Mammary epithelial cell (primary cell): ENCODE data around the gene MAPKBP1.

Source experiments
- EZH2 ChIP-seq: IDR thresholded peaks from 2 replicates; pipeline ENCODE4 v1.6.1; 2012; ENCODE audit warnings: low read length, inconsistent platforms, borderline replicate concordance
- TF ChIP-seq, protein P1 (sequence below), 2 donors: IDR thresholded peaks in 1 of 2; conservative IDR thresholded peaks in 1 of 2; 2 replicates each; pipeline ENCODE4 v1.5.1; 2011 to 2012; ENCODE audit warnings: inconsistent platforms in 2 of 2, low read length in 2 of 2, mild to moderate bottlenecking in 2 of 2, control low read depth in 1 of 2, low read depth in 1 of 2; ENCODE audit not compliant: insufficient read depth in 1 of 2; ENCODE audit errors: extremely low read depth in 1 of 2

GRCh38 chr15:41847206-41847605 lies 72.9 kb downstream of the MAPKBP1 start:
- TF ChIP-seq, protein P1, sequence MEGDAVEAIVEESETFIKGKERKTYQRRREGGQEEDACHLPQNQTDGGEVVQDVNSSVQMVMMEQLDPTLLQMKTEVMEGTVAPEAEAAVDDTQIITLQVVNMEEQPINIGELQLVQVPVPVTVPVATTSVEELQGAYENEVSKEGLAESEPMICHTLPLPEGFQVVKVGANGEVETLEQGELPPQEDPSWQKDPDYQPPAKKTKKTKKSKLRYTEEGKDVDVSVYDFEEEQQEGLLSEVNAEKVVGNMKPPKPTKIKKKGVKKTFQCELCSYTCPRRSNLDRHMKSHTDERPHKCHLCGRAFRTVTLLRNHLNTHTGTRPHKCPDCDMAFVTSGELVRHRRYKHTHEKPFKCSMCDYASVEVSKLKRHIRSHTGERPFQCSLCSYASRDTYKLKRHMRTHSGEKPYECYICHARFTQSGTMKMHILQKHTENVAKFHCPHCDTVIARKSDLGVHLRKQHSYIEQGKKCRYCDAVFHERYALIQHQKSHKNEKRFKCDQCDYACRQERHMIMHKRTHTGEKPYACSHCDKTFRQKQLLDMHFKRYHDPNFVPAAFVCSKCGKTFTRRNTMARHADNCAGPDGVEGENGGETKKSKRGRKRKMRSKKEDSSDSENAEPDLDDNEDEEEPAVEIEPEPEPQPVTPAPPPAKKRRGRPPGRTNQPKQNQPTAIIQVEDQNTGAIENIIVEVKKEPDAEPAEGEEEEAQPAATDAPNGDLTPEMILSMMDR (conservative IDR thresholded peaks at IDR 0.05 in 1 of 2, IDR thresholded peaks at IDR 0.05 in 1 of 2; ENCODE audit: extremely low read depth in 1 of 2, insufficient read depth in 1 of 2, low read depth in 1 of 2, low read length in 2 of 2) = no peak
- no peak for TF ChIP-seq EZH2
